Natural killer cell (primary cell): Measurements from ENCODE around the gene ACOT11. TPM values are rescaled to one million over a fixed set of nuclear protein-coding genes. Genes with fewer than 3 reads are reported as not detected.

Experiments
- ATAC-seq, 3 donors: fragments of 150-1000 bp in 2 of 3; fragments of 200-7000 bp in 1 of 3; cut with Tn5 transposase; 1 replicate in 1 of 3; 2 replicates in 2 of 3; pipeline ENCODE4 v1.10.0; 2021; ENCODE audit warnings: mild to moderate bottlenecking in 2 of 3, moderate library complexity in 2 of 3
- DNase-seq, 2 donors: peaks; one replicate each; pipeline versions ENCODE4 v3.0.0 to v3.0.0-alpha.2; 2013 to 2021; ENCODE audit warnings: mixed read lengths in 1 of 2
- H3K27ac ChIP-seq: one replicate; pipeline ENCODE4 v1.5.1; 2013; ENCODE audit warnings: mild to moderate bottlenecking, low read length
- H3K27me3 ChIP-seq: one replicate; pipeline ENCODE4 v1.6.1; 2013; ENCODE audit warnings: low read length; ENCODE audit not compliant: control insufficient read depth, insufficient read depth
- H3K36me3 ChIP-seq: one replicate; pipeline ENCODE4 v1.6.1; 2013; ENCODE audit warnings: low read length; ENCODE audit not compliant: control insufficient read depth, insufficient read depth
- H3K4me1 ChIP-seq: one replicate; pipeline ENCODE4 v1.6.1; 2013; ENCODE audit warnings: low read length; ENCODE audit not compliant: control insufficient read depth, insufficient read depth
- H3K4me3 ChIP-seq: one replicate; pipeline ENCODE4 v1.5.1; 2013; ENCODE audit warnings: low read length
- H3K9me3 ChIP-seq: one replicate; pipeline ENCODE4 v1.6.1; 2013; ENCODE audit warnings: low read length; ENCODE audit not compliant: control insufficient read depth, insufficient read depth
- H3K27ac Mint-ChIP-seq, 2 donors: one replicate each; pipeline ENCODE4 v1.8.0; 2022; ENCODE audit warnings: mild to moderate bottlenecking in 2 of 2, mixed read lengths in 2 of 2, moderate library complexity in 1 of 2
- H3K27me3 Mint-ChIP-seq, 2 donors: one replicate each; pipeline ENCODE4 v1.8.0; 2022; ENCODE audit warnings: low read depth in 2 of 2, mixed read lengths in 2 of 2
- H3K36me3 Mint-ChIP-seq: one replicate; pipeline ENCODE4 v1.8.0; 2022; ENCODE audit warnings: mixed read lengths
- H3K4me1 Mint-ChIP-seq, 2 donors: one replicate each; pipeline ENCODE4 v1.8.0; 2022; ENCODE audit warnings: mixed read lengths in 2 of 2
- H3K4me3 Mint-ChIP-seq: one replicate; pipeline ENCODE4 v1.8.0; 2022; ENCODE audit warnings: mild to moderate bottlenecking, moderate library complexity, mixed read lengths
- H3K9me3 Mint-ChIP-seq, 2 donors: one replicate each; pipeline ENCODE4 v1.8.0; 2022; ENCODE audit warnings: mixed read lengths in 2 of 2
- WGBS: methylation state at CpG from one replicate; pipeline ENCODE4 v1.1.7; 2013; ENCODE audit warnings: missing lambda C conversion rate; ENCODE audit not compliant: insufficient coverage; 5-methylcytosine and 5-hydroxymethylcytosine counted together
- intact Hi-C: fragments of 100-400 bp; cut with micrococcal nuclease; formaldehyde crosslinking; loops from one replicate; pipeline ENCODE4 v1.14.2; 2022
- total RNA-seq, 4 donors: library from RNA; stranded (reverse); fragments of 120-200 nt in 1 of 4; gene quantifications; one replicate each; pipeline versions ENCODE4 v1.2.3 to v1.2.4, GENCODE V29; 2013 to 2022
- TF ChIP-seq, protein P1 (sequence below): fragments of 200-600 bp; IDR thresholded peaks from one replicate; pipeline ENCODE4 v1.8.0; 2022; ENCODE audit warnings: antibody characterized with exemption

Gene ACOT11
- total RNA-seq, 3 donors from 2014 or later (not counting 1 experiment from before 2014, with no cell fraction given): 0.61 to 1.2 (median 0.85) TPM

DNA sequence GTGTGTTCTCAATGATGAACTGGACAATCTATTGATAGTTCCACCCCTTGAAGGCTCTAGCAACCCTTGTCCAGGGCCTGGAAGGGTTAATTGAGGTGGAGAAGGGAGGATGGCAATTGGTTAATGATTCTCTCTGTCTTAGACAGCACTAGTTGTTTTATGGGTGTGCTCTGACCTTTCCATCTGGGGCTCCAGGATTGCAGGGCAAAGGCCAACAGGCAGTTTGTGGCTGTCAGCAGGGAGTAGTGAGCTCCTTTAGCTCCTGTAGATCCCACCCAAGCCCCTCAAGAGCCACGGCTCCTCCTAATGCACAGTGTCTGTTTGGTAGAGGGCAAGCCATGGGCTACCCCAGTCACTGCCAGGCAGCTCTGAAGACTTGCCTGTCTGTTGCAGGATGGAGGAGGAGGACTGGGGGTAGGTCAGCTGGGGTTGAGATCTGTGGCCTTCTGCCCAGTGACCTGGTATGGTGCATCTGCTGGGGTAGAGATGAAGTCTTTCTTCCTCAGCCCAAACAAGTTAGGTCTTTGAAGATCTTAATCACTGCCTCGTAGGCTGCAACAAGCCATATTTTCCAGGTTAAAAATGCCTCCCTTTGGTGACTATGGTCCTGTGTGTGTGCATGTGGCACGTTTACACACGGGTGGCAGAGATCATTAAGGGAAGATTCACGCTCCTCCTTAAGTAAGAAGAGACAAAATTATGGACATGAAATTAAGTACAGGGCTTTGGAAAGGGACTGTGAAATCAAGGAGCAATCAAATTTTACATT is 101.3 kb downstream of the ACOT11 start:
- H3K27ac Mint-ChIP-seq: no peak overlapping the region
- H3K4me3 Mint-ChIP-seq: no peak overlapping the region

DNA sequence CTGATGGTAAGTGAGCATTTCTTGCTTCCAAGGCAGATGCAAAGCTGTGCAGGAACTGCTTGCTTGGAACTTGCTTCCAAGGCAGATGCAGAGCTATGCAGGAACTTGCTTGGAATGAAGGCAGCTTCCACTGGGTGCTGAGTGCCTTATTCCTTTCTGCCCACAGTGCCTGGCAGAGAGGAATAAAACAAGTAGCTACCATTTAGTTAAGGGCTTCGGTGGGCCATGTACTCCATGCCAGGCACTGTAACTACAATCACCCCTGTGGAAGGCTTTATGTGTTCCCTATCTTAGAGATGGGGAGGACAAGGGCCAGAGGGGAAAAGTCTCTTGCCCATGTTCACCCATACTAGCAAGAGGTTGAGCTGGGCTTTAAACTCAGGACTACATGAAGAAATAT is 101.9 kb downstream of the ACOT11 start:
- Histone ChIP-seq H3K36me3 (no peaks in the 10 kb centered on the region), H3K27ac (no peak overlapping the region), H3K27me3 (no peaks in the 10 kb centered on the region), H3K4me3 (no peak overlapping the region), H3K4me1 (no peaks in the 10 kb centered on the region), H3K9me3 (no peaks in the 10 kb centered on the region)
- H3K4me3 Mint-ChIP-seq: no peak overlapping the region
- ATAC-seq: no peak
- 100% methylated on average over 1 of the region's 1 CpG for WGBS
- TF ChIP-seq, protein P1, sequence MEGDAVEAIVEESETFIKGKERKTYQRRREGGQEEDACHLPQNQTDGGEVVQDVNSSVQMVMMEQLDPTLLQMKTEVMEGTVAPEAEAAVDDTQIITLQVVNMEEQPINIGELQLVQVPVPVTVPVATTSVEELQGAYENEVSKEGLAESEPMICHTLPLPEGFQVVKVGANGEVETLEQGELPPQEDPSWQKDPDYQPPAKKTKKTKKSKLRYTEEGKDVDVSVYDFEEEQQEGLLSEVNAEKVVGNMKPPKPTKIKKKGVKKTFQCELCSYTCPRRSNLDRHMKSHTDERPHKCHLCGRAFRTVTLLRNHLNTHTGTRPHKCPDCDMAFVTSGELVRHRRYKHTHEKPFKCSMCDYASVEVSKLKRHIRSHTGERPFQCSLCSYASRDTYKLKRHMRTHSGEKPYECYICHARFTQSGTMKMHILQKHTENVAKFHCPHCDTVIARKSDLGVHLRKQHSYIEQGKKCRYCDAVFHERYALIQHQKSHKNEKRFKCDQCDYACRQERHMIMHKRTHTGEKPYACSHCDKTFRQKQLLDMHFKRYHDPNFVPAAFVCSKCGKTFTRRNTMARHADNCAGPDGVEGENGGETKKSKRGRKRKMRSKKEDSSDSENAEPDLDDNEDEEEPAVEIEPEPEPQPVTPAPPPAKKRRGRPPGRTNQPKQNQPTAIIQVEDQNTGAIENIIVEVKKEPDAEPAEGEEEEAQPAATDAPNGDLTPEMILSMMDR: no peak
- intact Hi-C loops: no loop called here
- no peak overlapping the region for H3K27ac Mint-ChIP-seq
- no peaks in the 10 kb centered on the region for H3K36me3 Mint-ChIP-seq
- no peak for DNase-seq
- H3K27me3 Mint-ChIP-seq: peaks cover 5 to 12% of the 10 kb centered on the region in 2 donors
- H3K9me3 Mint-ChIP-seq: no peaks in the 10 kb centered on the region
- H3K4me1 Mint-ChIP-seq: no peaks in the 10 kb centered on the region

More for the DNA sequence above, 101.3 kb downstream of the ACOT11 start:
- DNase-seq (no peak), ATAC-seq (no peak)
- Histone ChIP-seq H3K4me1 (no peaks in the 10 kb centered on the region), H3K9me3 (peaks cover 5% of the 10 kb centered on the region), H3K27me3 (no peaks in the 10 kb centered on the region), H3K4me3 (no peak overlapping the region), H3K27ac (no peak overlapping the region), H3K36me3 (no peaks in the 10 kb centered on the region)
- no peaks in the 10 kb centered on the region for H3K9me3 Mint-ChIP-seq
- intact Hi-C loops: no loop called here
- 85% methylated on average over 5 of the region's 5 CpGs for WGBS
- no peaks in the 10 kb centered on the region for H3K36me3 Mint-ChIP-seq
- TF ChIP-seq, protein P1: no peak
- H3K4me1 Mint-ChIP-seq: no peaks in the 10 kb centered on the region
- H3K27me3 Mint-ChIP-seq: peaks cover 5 to 12% of the 10 kb centered on the region in 2 donors

DNA sequence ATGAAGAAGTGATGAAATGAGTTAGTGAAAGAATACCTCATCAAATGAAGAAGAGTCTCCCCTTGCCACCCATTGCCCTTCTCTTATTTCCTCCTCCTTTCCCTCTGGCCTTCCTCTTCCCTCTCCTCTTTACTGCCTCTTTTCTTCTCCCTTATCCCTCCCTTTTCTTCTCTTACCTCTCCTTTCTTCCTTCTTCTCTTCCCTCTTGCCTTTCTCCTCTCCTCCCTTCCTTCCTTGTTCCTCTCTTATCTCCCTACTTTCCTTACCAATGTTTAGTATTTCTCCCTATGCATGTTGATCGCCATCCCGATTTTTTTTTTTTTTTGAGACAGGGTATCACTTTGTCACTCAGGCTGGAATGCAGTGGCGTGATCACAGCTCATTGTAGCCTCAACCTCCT is 102.4 kb downstream of the ACOT11 start:
- Mint-ChIP-seq H3K36me3 (no peaks in the 10 kb centered on the region), H3K4me1 (no peaks in the 10 kb centered on the region), H3K9me3 (no peaks in the 10 kb centered on the region), H3K27me3 (peaks cover 5 to 12% of the 10 kb centered on the region in 2 donors), H3K4me3 (no peak overlapping the region), H3K27ac (no peak overlapping the region)
- TF ChIP-seq, protein P1: no peak
- Histone ChIP-seq H3K27me3 (no peaks in the 10 kb centered on the region), H3K36me3 (no peaks in the 10 kb centered on the region), H3K9me3 (no peaks in the 10 kb centered on the region), H3K4me3 (no peak overlapping the region), H3K4me1 (no peaks in the 10 kb centered on the region), H3K27ac (no peak overlapping the region)
- intact Hi-C loops: no loop called here
- 92% methylated on average over 3 of the region's 3 CpGs for WGBS
- ATAC-seq (no peak), DNase-seq (no peak)

DNA sequence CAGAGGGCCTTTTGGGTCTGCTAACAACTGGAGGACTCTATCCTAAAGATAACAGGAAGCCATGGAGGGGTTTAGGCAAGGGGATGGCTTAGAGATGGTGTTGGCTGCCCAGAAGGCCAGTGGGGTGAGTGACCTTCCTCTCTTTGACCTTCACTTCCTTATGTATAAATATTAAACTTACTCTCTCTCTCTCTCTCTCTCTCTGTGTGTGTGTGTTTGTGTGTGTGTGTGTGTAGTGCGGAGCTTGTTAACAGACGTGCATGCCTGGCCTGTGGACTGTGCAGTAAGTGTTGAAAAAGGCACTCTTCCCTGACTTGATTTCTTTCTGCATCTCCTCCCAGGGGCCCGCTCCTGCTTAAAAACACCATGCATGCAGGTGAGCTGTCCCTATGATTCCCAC is 103.6 kb downstream of the ACOT11 start:
- H3K9me3 Mint-ChIP-seq: no peaks in the 10 kb centered on the region
- DNase-seq (no peak), ATAC-seq (no peak)
- no peak overlapping the region for H3K27ac ChIP-seq
- H3K36me3 ChIP-seq: no peaks in the 10 kb centered on the region
- no peaks in the 10 kb centered on the region for H3K9me3 ChIP-seq
- H3K27ac Mint-ChIP-seq: no peak overlapping the region
- H3K36me3 Mint-ChIP-seq: no peaks in the 10 kb centered on the region
- H3K4me1 Mint-ChIP-seq: no peaks in the 10 kb centered on the region
- 88% methylated on average over 1 of the region's 3 CpGs for WGBS
- no peak overlapping the region for H3K4me3 ChIP-seq
- H3K4me1 ChIP-seq: no peaks in the 10 kb centered on the region
- no peak overlapping the region for H3K4me3 Mint-ChIP-seq
- intact Hi-C loops: no loop called here
- H3K27me3 Mint-ChIP-seq: peaks cover 5 to 12% of the 10 kb centered on the region in 2 donors
- no peaks in the 10 kb centered on the region for H3K27me3 ChIP-seq
- TF ChIP-seq, protein P1: no peak
